A549 (cell line): Measurements from ENCODE around the gene NKTR.

Source experiments
- CTCF ChIP-seq: fragments of >200 bp; sonication (Bioruptor Twin); formaldehyde crosslinking; IDR thresholded peaks from 3 replicates; pipeline ENCODE4 v1.5.1; 2016
- HMGXB4 ChIP-seq: fragments of 250-450 bp; sonication (Bioruptor Pico); IDR thresholded peaks from 2 replicates; pipeline ENCODE4 v1.5.0; 2021; ENCODE audit warnings: mild to moderate bottlenecking, moderate library complexity, borderline replicate concordance
- POLR2A ChIP-seq: IDR thresholded peaks from 2 replicates; pipeline ENCODE4 v1.6.1; 2012; ENCODE audit warnings: mild to moderate bottlenecking, low read length

- TF ChIP-seq POLR2A = no peak
- no peak for TF ChIP-seq HMGXB4
- no peak for TF ChIP-seq CTCF
Observed at GRCh38 chr3:42691816-42692666, 91.6 kb downstream of the NKTR start.
